Breast epithelium (tissue), 4 donors: ENCODE data around the gene SAMD14. TPM values are rescaled to one million over a fixed set of nuclear protein-coding genes. Genes with fewer than 3 reads are reported as not detected.
A peak's percentile ranks its signal among the peaks of the same experiment; 100 is the strongest.

Experiments
- DNase-seq, 2 donors: peaks; one replicate each; pipeline ENCODE4 v3.0.0-alpha.2; 2019; ENCODE audit warnings: low spot score in 2 of 2
- H3K27ac ChIP-seq, 2 donors: fragments of 200-600 bp; sonication (generic) in 1 of 2; one replicate each; pipeline ENCODE4 v1.5.1; 2016 to 2019; ENCODE audit warnings: mild to moderate bottlenecking in 1 of 2
- H3K27me3 ChIP-seq, 2 donors: fragments of 200-600 bp; sonication (generic) in 1 of 2; one replicate each; pipeline versions ENCODE4 v1.5.1 to v1.6.0; 2017 to 2019; ENCODE audit warnings: control low read depth in 1 of 2, mild to moderate bottlenecking in 1 of 2
- H3K36me3 ChIP-seq: fragments of 200-600 bp; one replicate; pipeline ENCODE4 v1.5.1; 2019
- H3K4me1 ChIP-seq, 2 donors: fragments of 200-600 bp; sonication (generic); one replicate each; pipeline ENCODE4 v1.5.1; 2016 to 2019; ENCODE audit warnings: control low read depth in 1 of 2
- H3K4me3 ChIP-seq, 3 donors: fragments of 200-600 bp; sonication (generic); 1 replicate in 2 of 3; 2 replicates in 1 of 3; pipeline ENCODE4 v1.5.1; 2016 to 2019; ENCODE audit warnings: mild to moderate bottlenecking in 3 of 3, moderate library complexity in 2 of 3
- H3K9me3 ChIP-seq, 2 donors: fragments of 200-600 bp; sonication (generic) in 1 of 2; one replicate each; pipeline ENCODE4 v1.5.1; 2016 to 2019; ENCODE audit warnings: control low read depth in 1 of 2
- CTCF ChIP-seq, 3 donors: fragments of 450-650 bp; IDR thresholded peaks; one replicate each; pipeline ENCODE4 v1.5.1; 2016 to 2017; ENCODE audit warnings: antibody characterized with exemption in 3 of 3, mild to moderate bottlenecking in 3 of 3, moderate library complexity in 3 of 3
- POLR2A ChIP-seq: fragments of 450-650 bp; IDR thresholded peaks from one replicate; pipeline ENCODE4 v1.6.1; 2016; ENCODE audit warnings: antibody characterized with exemption, mild to moderate bottlenecking, moderate library complexity
- POLR2AphosphoS5 ChIP-seq, 3 donors: sonication (generic); formaldehyde crosslinking; IDR thresholded peaks; one replicate each; pipeline ENCODE4 v1.6.1; 2017; ENCODE audit warnings: antibody characterized with exemption in 3 of 3
- intact Hi-C: fragments of 100-400 bp; cut with DNase I; formaldehyde crosslinking; loops from one replicate; pipeline ENCODE4 v1.15.1; 2023; ENCODE audit warnings: low total_unique reads
- total RNA-seq, 3 donors: library from RNA; depleted of rRNA; stranded (reverse); fragments of >200 nt; gene quantifications; one replicate each; pipeline ENCODE4 v1.1.0, GENCODE V29; 2016

The SAMD14 gene
- total RNA-seq, 3 donors from 2014 or later, result 0.16 to 0.98 TPM; not detected in 1

DNA sequence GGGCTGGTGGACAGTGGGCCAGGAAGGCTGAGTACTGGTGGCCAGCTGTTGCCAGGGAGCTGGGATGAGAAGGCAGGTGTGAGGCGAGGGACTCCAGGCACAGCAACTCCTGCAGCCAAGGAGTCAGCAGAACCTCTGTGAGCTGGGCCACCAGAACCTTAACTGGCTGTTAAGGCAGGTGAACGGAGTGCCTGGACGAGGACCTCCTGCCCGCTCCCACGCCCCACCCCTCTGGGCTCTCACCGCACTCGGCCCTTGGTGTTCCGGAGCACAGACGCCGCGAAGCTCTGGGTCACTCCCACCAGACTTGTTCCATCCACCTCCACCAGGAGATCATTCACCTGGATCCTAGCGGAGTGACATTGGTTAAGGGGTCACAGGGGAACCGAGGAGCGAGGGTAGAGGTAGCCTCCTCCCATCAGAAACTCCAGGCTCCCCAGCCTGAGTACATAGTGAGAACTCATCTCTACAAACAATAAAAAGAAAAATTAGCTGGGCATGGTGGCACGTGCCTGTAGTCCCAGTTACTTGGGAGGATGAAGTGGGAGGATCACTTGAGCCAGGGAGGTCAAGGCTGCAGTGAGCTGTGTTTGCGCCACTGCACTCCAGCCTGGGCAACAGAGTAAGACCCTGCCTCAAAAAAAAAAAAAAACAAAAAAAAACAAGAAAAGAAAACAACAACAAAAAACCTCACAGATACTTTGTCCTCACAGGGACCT, 11.2 kb upstream of the SAMD14 start:
- Histone ChIP-seq H3K9me3 (no peaks in the 10 kb centered on the region), H3K4me3 (no peak overlapping the region), H3K27ac (peak overlapping the region in 1 of 2 donors; percentile 48), H3K36me3 (no peaks in the 10 kb centered on the region), H3K27me3 (no peaks in the 10 kb centered on the region), H3K4me1 (no peaks in the 10 kb centered on the region)
- TF ChIP-seq POLR2AphosphoS5 (IDR thresholded peaks at IDR 0.05) (no peak), CTCF (IDR thresholded peaks at IDR 0.05) (no peak), POLR2A (no peak)
- intact Hi-C loops, result no loop called here
- no peak for DNase-seq

GRCh38 chr17:50139950-50140885, 10.3 kb upstream of the SAMD14 start:
- no peaks in the 10 kb centered on the region for H3K9me3 ChIP-seq
- intact Hi-C loops, result no loop called here
- TF ChIP-seq POLR2AphosphoS5 (IDR thresholded peaks at IDR 0.05), result peak in 1 of 3 donors; percentile 12
- no peak for TF ChIP-seq POLR2A
- peak; percentile 93 to 96 (median 95) for TF ChIP-seq CTCF (IDR thresholded peaks at IDR 0.05)
- peak in 1 of 2 donors; percentile 77 for DNase-seq
- no peaks in the 10 kb centered on the region for H3K27me3 ChIP-seq
- no peaks in the 10 kb centered on the region for H3K4me1 ChIP-seq
- H3K4me3 ChIP-seq, result no peak overlapping the region
- H3K27ac ChIP-seq, result peak overlapping the region in 1 of 2 donors; percentile 48
- H3K36me3 ChIP-seq, result no peaks in the 10 kb centered on the region

DNA sequence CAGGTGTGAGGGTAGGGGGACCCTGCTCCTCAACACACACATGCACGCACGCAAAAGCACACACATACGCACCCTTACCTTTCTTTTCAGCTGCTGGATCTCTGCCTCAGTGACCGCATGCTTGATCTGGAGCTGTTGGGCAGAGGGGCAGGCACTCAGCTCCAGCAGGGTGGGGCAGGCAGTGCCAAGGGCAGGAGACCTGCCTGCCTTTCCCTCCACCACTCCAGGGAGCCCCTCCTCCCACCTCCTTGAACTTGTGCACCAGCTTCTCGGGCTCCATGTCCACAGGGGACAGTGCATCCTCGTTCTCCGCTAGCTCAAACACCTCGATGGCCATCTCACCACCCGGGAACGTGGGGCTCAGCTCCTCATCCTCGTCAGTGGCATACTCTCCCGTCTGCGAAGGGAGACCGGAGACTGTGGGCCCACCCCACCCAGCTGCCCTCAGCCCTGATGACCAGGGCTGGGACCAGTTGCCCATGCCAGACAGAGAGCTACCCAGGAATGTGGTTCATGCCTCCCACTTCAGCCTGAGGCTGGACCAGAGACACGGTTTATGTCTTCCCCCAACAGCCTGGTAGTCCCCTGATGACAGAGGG, 9.3 kb upstream of the SAMD14 start:
- Histone ChIP-seq H3K27me3 (no peaks in the 10 kb centered on the region), H3K4me1 (no peaks in the 10 kb centered on the region), H3K36me3 (no peaks in the 10 kb centered on the region), H3K27ac (no peak overlapping the region), H3K9me3 (no peaks in the 10 kb centered on the region), H3K4me3 (no peak overlapping the region)
- no peak for DNase-seq
- no peak for TF ChIP-seq POLR2AphosphoS5 (IDR thresholded peaks at IDR 0.05)
- no peak for TF ChIP-seq CTCF (IDR thresholded peaks at IDR 0.05)
- no peak for TF ChIP-seq POLR2A
- intact Hi-C loops, result no loop called here

GRCh38 chr17:50137042-50137441, 7.1 kb upstream of the SAMD14 start:
- Histone ChIP-seq H3K27ac (no peak overlapping the region), H3K4me1 (no peaks in the 10 kb centered on the region), H3K4me3 (no peak overlapping the region), H3K9me3 (no peaks in the 10 kb centered on the region), H3K36me3 (no peaks in the 10 kb centered on the region), H3K27me3 (no peaks in the 10 kb centered on the region)
- intact Hi-C loops, result no loop called here
- no peak for DNase-seq
- no peak for TF ChIP-seq POLR2A
- no peak for TF ChIP-seq CTCF (IDR thresholded peaks at IDR 0.05)
- no peak for TF ChIP-seq POLR2AphosphoS5 (IDR thresholded peaks at IDR 0.05)
